CD8-positive, alpha-beta memory T cell (primary cell): ENCODE measurements around the gene RINL. TPM values are rescaled to one million over a fixed set of nuclear protein-coding genes. Genes with fewer than 3 reads are reported as not detected.
"Not testable (repeated sequence)": the region's sequence is repeated elsewhere in the genome, so short reads cannot be mapped to it uniquely, and the experiment has no call there.

Experiments used
- CTCF ChIA-PET: fragments of 350-600 bp; sonication (Branson Sonifier 250); formaldehyde crosslinking; loops from one replicate; lab custom pipeline; 2021; ENCODE audit warnings: antibody characterized with exemption; lab: Charles Lee
- POLR2A ChIA-PET: fragments of 350-600 bp; sonication (Branson Sonifier 250); formaldehyde crosslinking; loops from one replicate; lab custom pipeline; 2021; ENCODE audit warnings: antibody characterized with exemption; lab: Charles Lee
- DNase-seq, 5 donors: peaks; one replicate each; pipeline versions ENCODE4 v3.0.0 to v3.0.0-alpha.2; 2020 to 2022; ENCODE audit warnings: mixed read lengths in 1 of 5
- H3K27ac ChIP-seq: one replicate; pipeline ENCODE4 v1.7.0; 2013; ENCODE audit warnings: low read depth, mild to moderate bottlenecking, low read length, moderate library complexity
- H3K27me3 ChIP-seq: 2 replicates; pipeline ENCODE4 v1.7.0; 2013; ENCODE audit warnings: low read length, mild to moderate bottlenecking; ENCODE audit not compliant: insufficient read depth, poor library complexity, severe bottlenecking
- H3K36me3 ChIP-seq: 2 replicates; pipeline ENCODE4 v1.7.0; 2013; ENCODE audit warnings: mild to moderate bottlenecking, low read length, moderate library complexity; ENCODE audit not compliant: insufficient read depth
- H3K4me1 ChIP-seq: 2 replicates; pipeline ENCODE4 v1.7.0; 2013; ENCODE audit warnings: mild to moderate bottlenecking, low read length, moderate library complexity; ENCODE audit not compliant: insufficient read depth
- H3K4me3 ChIP-seq: 2 replicates; pipeline ENCODE4 v1.7.0; 2013; ENCODE audit warnings: mild to moderate bottlenecking, low read length
- H3K9me3 ChIP-seq: 2 replicates; pipeline ENCODE4 v1.7.0; 2013; ENCODE audit warnings: mild to moderate bottlenecking, low read length
- H3K27ac Mint-ChIP-seq, 8 donors: one replicate each; pipeline ENCODE4 v1.8.0; 2020 to 2021; ENCODE audit warnings: mixed read lengths in 8 of 8, mild to moderate bottlenecking in 6 of 8, inconsistent platforms in 3 of 8, moderate library complexity in 3 of 8
- H3K27me3 Mint-ChIP-seq, 2 donors: one replicate each; pipeline ENCODE4 v1.8.0; 2020 to 2021; ENCODE audit warnings: mixed read lengths in 2 of 2, mild to moderate bottlenecking in 1 of 2, moderate library complexity in 1 of 2
- H3K36me3 Mint-ChIP-seq, 3 donors: one replicate each; pipeline ENCODE4 v1.8.0; 2020 to 2021; ENCODE audit warnings: mixed read lengths in 3 of 3, inconsistent platforms in 1 of 3, mild to moderate bottlenecking in 1 of 3
- H3K4me1 Mint-ChIP-seq, 3 donors: one replicate each; pipeline ENCODE4 v1.8.0; 2020 to 2021; ENCODE audit warnings: mixed read lengths in 3 of 3, inconsistent platforms in 1 of 3, mild to moderate bottlenecking in 1 of 3
- H3K4me3 Mint-ChIP-seq, 7 donors: one replicate each; pipeline ENCODE4 v1.8.0; 2020 to 2021; ENCODE audit warnings: mixed read lengths in 7 of 7, mild to moderate bottlenecking in 6 of 7, moderate library complexity in 4 of 7, inconsistent platforms in 2 of 7
- H3K9me3 Mint-ChIP-seq, 5 donors: one replicate each; pipeline ENCODE4 v1.8.0; 2020 to 2022; ENCODE audit warnings: mixed read lengths in 5 of 5, mild to moderate bottlenecking in 3 of 5, moderate library complexity in 2 of 5, inconsistent platforms in 1 of 5
- polyA plus RNA-seq: library from polyadenylated mRNA; unstranded; fragments of 300-500 nt; fragmentation: Illumina TruSeq; gene quantifications from one replicate; pipeline ENCODE4 v1.2.3, GENCODE V29; 2021
- total RNA-seq, 2 experiments: library from RNA; stranded (reverse); gene quantifications; one replicate each; pipeline ENCODE4 v1.2.3, GENCODE V29; 2021

The RINL gene
- total and polyA plus RNA-seq, 3 experiments from 2014 or later, result 42.6 to 85.4 (median 82.3) TPM

DNA sequence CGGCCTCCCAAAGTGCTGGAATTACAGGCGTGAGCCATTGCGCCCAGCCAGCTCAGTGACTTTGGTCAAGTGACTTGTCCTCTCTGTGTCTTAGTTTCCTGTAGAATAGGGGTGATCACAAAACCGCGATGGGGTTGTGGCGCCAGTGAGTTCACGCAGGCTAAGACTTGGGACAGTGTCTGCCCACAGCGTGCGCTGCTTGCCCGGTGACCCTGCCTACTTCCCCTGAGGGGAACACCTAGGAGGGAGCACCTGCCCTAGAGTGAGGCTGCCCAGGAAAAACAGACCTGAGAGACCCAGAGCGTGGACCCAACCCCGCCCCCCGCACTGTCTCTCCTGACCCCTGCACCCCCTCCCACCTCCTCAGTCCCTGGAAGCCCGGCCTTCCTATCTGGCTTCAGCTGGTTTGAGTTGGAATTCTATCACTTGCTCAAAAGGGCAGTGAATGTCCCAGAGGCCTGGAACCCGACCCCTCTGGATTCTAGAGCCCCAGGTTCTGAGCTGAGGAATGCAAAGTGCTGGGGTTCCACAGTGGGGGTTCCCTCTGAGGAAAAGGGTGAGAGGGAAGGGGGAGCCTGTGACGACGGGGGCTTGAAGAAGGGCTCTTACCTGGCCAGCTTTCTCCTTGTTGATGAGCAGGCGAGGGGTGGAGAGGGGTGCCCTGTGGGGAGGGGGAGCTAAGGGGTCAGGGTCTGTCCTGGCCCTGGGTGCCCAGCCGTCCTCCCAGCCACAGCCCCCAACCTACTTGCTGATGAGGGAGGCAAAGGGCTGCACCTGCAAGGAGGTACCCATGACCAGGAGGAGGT, 2.2 kb upstream of the RINL start:
- no peak for DNase-seq
- Histone ChIP-seq H3K27ac (no peak overlapping the region), H3K4me1 (peaks cover 41% of the 10 kb centered on the region), H3K9me3 (no peaks in the 10 kb centered on the region), H3K4me3 (no peak overlapping the region), H3K36me3 (no peaks in the 10 kb centered on the region), H3K27me3 (no peaks in the 10 kb centered on the region)
- Mint-ChIP-seq H3K36me3 (peaks cover 0 to 39% (median 0%) of the 10 kb centered on the region in 3 donors), H3K9me3 (no peaks in the 10 kb centered on the region), H3K27me3 (no peaks in the 10 kb centered on the region), H3K4me1 (peaks cover 21 to 41% (median 32%) of the 10 kb centered on the region in 3 donors), H3K27ac (peak overlapping the region in 7 of 8 donors; percentile 70 to 99 (median 80)), H3K4me3 (peak overlapping the region in 3 of 7 donors; percentile 29 to 51 (median 35))
- ChIA-PET CTCF (interaction anchor here (2.0 to 2.3 kb wide), 2 partner anchors 32 to 50 kb away, joined by 7 to 10 read pairs; partner anchors contain the start of genes HNRNPL, MRPS12 and SARS2), POLR2A (interaction anchor here (1.3 kb wide), 1 partner anchor 31 kb away, joined by 5 read pairs; no protein-coding TSS in a partner anchor)

DNA sequence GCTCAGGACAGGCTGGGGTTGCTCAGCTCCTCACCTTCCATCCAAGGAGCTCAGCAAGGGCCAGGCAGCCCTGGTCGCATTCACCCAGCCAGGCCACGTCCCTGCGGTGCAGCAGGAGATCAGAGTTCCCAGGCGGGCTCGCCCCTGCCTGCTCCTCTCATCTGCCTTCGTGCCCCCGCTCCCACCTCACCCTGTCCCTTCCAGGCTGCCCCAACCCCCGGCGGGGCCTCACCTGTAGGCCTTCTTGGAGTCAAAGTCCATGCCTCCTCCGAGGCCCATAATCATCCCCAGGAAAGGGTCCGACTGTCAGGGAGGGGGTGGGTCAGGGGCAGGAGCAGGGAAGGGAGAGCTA, 1.3 kb upstream of the RINL start:
- Histone ChIP-seq H3K4me3 (peak overlapping the region; percentile 83), H3K9me3 (no peaks in the 10 kb centered on the region), H3K4me1 (peaks cover 41% of the 10 kb centered on the region), H3K27ac (peak overlapping the region; percentile 92), H3K36me3 (no peaks in the 10 kb centered on the region), H3K27me3 (no peaks in the 10 kb centered on the region)
- Mint-ChIP-seq H3K27me3 (no peaks in the 10 kb centered on the region), H3K27ac (peak overlapping the region in 6 of 8 donors; percentile 96 to 99 (median 98)), H3K36me3 (peaks cover 0 to 42% (median 0%) of the 10 kb centered on the region in 3 donors), H3K4me3 (peak overlapping the region in 1 of 7 donors; percentile 35), H3K9me3 (no peaks in the 10 kb centered on the region), H3K4me1 (peaks cover 21 to 41% (median 32%) of the 10 kb centered on the region in 3 donors)
- DNase-seq, result no peak
- POLR2A ChIA-PET, result interaction anchor here (0.5 to 3.1 kb wide), 4 partner anchors 21 to 352 kb away, joined by 4 to 17 read pairs (median 5); partner anchors contain the start of gene NFKBIB
- CTCF ChIA-PET, result interaction anchor here (1.4 to 5.0 kb wide), 6 partner anchors 9 to 51 kb away, joined by 4 to 30 read pairs (median 8); partner anchors contain the start of genes HNRNPL, MRPS12 and SARS2

DNA sequence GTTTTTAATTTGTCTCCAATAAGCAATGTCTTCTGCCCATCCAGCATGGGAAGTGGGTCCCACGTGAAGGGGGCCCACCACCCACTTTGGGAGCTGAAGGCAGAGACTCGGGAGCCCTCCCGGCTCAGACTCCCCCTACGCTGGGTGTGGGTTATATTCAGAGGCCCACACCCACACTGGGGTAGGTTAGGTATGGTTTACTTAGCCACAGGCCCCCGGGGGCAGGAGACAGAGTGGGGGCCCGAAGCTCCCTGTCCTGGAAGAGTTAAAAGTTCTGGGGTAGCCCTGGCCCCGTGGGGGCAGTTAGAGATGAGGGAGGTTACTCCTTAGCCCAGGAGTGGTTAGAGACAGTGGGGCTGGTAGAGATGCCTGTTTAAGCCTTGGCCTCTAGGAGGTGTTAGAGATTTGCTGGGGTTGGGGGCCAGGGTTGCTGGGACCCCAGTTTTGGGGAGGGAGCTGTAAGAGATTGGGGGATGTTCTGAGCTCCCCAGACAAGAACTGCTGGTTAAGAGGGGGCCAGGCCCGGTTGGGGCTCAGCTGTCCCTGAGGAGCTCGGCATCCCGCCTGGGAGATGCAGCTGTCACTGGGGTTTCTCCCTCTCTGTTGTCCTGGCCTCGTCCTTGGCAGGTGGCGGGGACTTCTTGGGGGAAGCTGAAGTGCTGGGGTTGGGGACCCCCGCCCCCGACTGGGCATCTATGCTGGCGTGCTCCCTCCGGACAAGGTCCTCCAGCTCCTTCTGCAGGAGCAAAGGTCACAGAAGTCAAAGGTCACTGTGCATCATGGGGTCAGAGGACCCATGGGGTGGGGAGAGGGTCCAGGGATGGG, 712 bp upstream of the RINL start:
- H3K27me3 Mint-ChIP-seq, result no peaks in the 10 kb centered on the region
- no peaks in the 10 kb centered on the region for H3K36me3 ChIP-seq
- H3K4me1 ChIP-seq, result peaks cover 41% of the 10 kb centered on the region
- no peaks in the 10 kb centered on the region for H3K9me3 ChIP-seq
- H3K36me3 Mint-ChIP-seq, result peaks cover 0 to 43% (median 0%) of the 10 kb centered on the region in 3 donors
- H3K27ac Mint-ChIP-seq, result peak overlapping the region; percentile 95 to 99 (median 96)
- peak overlapping the region; percentile 92 for H3K27ac ChIP-seq
- ChIA-PET POLR2A (interaction anchor here (0.7 to 3.1 kb wide), 8 partner anchors 14 to 260 kb away, joined by 3 to 17 read pairs (median 5); partner anchors contain the start of genes ECH1, EIF3K and NFKBIB), CTCF (interaction anchor here (0.9 to 5.0 kb wide), 10 partner anchors 9 to 476 kb away, joined by 3 to 30 read pairs (median 6); partner anchors contain the start of genes ECH1, FAM98C, HNRNPL and MRPS12)
- H3K27me3 ChIP-seq, result no peaks in the 10 kb centered on the region
- peaks cover 21 to 41% (median 32%) of the 10 kb centered on the region in 3 donors for H3K4me1 Mint-ChIP-seq
- DNase-seq, result no peak
- peak overlapping the region; percentile 83 for H3K4me3 ChIP-seq
- H3K4me3 Mint-ChIP-seq, result peak overlapping the region; percentile 75 to 94 (median 90)
- H3K9me3 Mint-ChIP-seq, result no peaks in the 10 kb centered on the region

DNA sequence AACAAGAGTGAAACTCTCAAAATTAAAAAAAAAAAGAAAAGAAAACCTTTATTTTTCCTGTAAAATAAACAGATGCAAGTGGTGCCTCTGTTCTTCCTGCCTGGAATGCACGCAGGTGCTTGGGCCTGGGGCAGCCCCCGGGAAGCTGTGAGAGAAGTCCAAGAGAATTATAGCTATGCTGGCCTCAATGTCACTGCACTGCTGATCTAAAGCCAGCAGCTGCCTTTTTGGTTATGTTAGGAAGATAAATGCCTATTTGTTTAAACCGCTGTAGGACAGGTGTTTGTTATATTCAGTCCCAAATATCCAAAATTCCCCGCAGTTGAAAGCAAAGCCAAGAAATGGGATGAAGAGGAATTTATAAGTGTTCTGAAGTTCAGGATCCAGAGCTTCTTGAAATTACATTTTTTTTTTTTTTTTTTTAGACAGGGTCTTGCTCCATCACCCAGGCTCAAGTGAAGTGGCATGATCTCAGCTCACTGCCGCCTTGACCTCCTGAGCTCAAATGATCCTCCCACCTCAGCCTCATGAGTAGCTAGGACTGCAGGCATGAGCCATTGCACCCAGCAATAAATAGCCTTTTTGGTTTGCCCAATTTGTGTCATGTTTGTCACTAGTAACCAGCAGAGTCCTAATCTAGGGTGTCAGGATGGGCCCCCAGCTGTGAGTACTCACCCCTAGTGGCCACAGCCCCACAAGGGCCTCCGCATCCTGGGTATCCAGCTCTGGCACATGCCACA, 2.2 kb downstream of the RINL start:
- Mint-ChIP-seq H3K27ac (peak overlapping the region in 5 of 8 donors; percentile 26 to 81 (median 67)), H3K27me3 (no peaks in the 10 kb centered on the region), H3K9me3 (no peaks in the 10 kb centered on the region), H3K4me1 (peaks cover 28 to 52% (median 44%) of the 10 kb centered on the region in 3 donors), H3K4me3 (no peak overlapping the region), H3K36me3 (peaks cover 0 to 40% (median 7%) of the 10 kb centered on the region in 3 donors)
- Histone ChIP-seq H3K27me3 (no peaks in the 10 kb centered on the region), H3K9me3 (no peaks in the 10 kb centered on the region), H3K4me1 (peaks cover 35% of the 10 kb centered on the region), H3K27ac (no peak overlapping the region), H3K36me3 (no peaks in the 10 kb centered on the region), H3K4me3 (no peak overlapping the region)
- DNase-seq, result no peak
- ChIA-PET CTCF (interaction anchor here (1.0 to 5.0 kb wide), 5 partner anchors 12 to 472 kb away, joined by 3 to 30 read pairs (median 4); partner anchors contain the start of genes ECH1 and FAM98C), POLR2A (interaction anchor here (1.0 kb wide), 1 partner anchor 12 kb away, joined by 5 read pairs; no protein-coding TSS in a partner anchor)

DNA sequence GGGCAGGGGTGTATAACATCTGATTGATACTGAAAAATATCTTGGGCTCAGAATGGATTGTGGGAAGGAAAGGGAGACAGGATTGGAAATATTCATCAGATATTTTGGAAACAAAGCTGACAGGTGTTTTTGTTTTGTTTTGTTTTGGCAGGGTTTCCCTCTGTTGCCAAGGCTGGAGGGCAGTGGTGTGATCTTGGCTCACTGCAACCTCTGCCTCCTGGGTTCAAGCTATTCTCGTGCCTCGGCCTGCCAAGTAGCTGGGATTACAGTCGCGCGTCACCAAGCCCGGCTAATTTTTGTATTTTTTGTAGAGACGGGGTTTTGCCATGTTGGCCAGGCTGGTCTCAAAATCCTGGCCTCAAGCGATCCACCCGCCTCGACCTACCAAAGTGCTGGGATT, 4.7 kb downstream of the RINL start:
- H3K9me3 Mint-ChIP-seq, H3K27me3 Mint-ChIP-seq, H3K27me3 ChIP-seq, H3K27ac ChIP-seq, DNase-seq, H3K9me3 ChIP-seq, H3K36me3 ChIP-seq, POLR2A ChIA-PET, H3K4me3 ChIP-seq, CTCF ChIA-PET: not testable (repeated sequence)
- peak overlapping the region in 6 of 8 donors; percentile 12 to 90 (median 22) for H3K27ac Mint-ChIP-seq
- H3K4me3 Mint-ChIP-seq, result peak overlapping the region in 1 of 7 donors; percentile 2
- H3K4me1 Mint-ChIP-seq, result peaks cover 31 to 63% (median 54%) of the 10 kb centered on the region in 3 donors
- H3K36me3 Mint-ChIP-seq, result peaks cover 0 to 46% (median 7%) of the 10 kb centered on the region in 3 donors
- peaks cover 35% of the 10 kb centered on the region for H3K4me1 ChIP-seq

DNA sequence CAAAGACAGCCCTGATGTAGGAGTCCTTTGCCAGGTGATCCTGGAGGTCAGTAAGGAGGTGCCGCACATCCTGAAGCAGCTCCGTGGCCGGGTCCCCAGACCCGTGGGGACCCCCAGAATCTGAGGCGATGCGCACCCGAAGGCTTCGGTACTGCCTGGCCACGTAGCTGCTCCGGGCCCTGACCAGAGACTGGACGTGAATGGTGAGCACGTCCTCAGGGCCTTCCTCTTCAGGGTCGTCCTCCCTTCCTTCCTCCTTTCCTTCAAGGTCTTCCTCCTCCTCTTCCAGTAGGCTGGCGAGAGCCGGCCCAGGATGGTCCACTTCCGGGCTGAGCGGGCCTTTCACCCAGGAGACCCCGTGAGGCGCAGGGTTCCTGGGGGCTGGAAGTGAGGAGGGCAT, 7.5 kb downstream of the RINL start:
- ChIA-PET POLR2A (interaction anchor here (1.3 to 3.7 kb wide), 5 partner anchors 19 to 137 kb away, joined by 5 to 33 read pairs (median 13); partner anchors contain the start of gene ECH1), CTCF (interaction anchor here (1.4 to 4.6 kb wide), 12 partner anchors 8 to 136 kb away, joined by 4 to 38 read pairs (median 8); partner anchors contain the start of genes ECH1, MRPS12, NFKBIB and RINL)
- Histone ChIP-seq H3K36me3 (no peaks in the 10 kb centered on the region), H3K4me1 (peaks cover 31% of the 10 kb centered on the region), H3K9me3 (no peaks in the 10 kb centered on the region), H3K27me3 (no peaks in the 10 kb centered on the region), H3K4me3 (peak overlapping the region; percentile 36), H3K27ac (no peak overlapping the region)
- H3K27ac Mint-ChIP-seq, result peak overlapping the region; percentile 48 to 96 (median 90)
- H3K4me3 Mint-ChIP-seq, result peak overlapping the region; percentile 61 to 94 (median 89)
- H3K36me3 Mint-ChIP-seq, result peaks cover 3 to 38% (median 7%) of the 10 kb centered on the region in 3 donors
- no peaks in the 10 kb centered on the region for H3K27me3 Mint-ChIP-seq
- H3K4me1 Mint-ChIP-seq, result peaks cover 25 to 53% (median 45%) of the 10 kb centered on the region in 3 donors
- no peaks in the 10 kb centered on the region for H3K9me3 Mint-ChIP-seq
- no peak for DNase-seq
